HG03159 (cell line): Measurements from ENCODE around the gene RRAS2.
A peak's percentile ranks its signal among the peaks of the same experiment; 100 is the strongest.
"Not testable (repeated sequence)": the region's sequence is repeated elsewhere in the genome, so short reads cannot be mapped to it uniquely, and the experiment has no call there.

Source experiments
- ATAC-seq: cut with Tn5 transposase; IDR thresholded peaks from one replicate; pipeline ENCODE4 v1.9.1; 2021; ENCODE audit warnings: mild to moderate bottlenecking, moderate library complexity; ENCODE audit not compliant: unreplicated experiment

Gene RRAS2

DNA sequence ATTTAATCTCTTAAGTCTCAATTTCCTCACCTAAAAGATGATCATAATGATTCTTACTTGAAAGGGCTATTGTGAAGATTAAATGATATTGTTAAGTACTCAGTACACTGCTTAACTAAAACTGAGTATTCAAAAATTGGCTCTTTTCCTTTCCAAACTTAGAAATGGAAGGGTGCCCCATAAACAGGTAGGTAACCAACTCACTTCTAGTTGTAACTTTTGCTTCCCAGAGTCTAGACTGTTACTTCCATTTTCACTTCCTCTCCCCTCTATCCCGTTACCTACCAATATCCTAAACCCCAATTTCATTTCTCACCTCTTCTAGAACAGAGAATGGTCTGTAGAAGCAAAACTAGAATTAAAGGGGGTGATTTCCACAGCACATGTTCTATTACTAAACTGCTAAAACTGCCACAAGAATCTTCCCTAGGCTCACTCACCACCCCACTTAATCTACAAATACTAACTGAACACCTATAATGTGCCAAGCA lies 50.0 kb downstream of the RRAS2 start:
- ATAC-seq, result peak; percentile 41

DNA sequence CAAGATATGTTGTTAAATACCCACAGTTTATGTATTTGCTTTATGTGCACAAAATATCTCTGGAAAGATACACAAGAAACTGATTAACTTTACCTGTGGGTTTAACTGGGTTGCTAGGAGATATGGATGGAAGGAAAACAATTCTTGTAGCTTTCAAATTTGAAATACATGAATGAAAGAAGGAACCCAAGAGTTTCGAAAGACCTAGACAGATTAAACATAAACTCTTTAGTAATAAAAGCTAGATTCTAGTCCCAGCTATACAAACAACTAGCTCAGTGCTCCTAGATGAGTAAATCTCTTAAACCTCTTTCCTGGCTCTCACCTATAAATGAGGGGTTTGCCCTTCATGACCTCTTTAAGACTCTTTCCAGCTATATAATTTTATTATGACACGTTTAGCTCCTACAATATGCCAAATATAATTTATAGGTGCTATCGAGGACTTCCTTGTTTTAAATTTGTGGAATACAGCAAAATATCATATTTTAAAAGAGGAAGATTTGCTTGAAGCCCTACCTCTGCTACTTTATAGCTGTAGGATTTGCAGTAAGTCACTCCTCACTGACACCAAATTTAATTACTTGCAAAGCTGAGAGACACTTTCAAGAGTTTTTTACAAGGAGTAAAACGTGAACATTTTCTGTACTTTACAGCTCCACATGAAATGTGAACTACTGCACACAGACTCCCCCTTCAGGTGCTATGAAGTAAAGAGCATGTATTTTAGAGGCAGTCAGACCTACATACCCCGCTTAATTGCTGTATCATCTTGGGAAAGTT lies 50.7 kb downstream of the RRAS2 start:
- ATAC-seq, result peak; percentile 52

- ATAC-seq, result no peak
These were observed 52.5 kb downstream of the RRAS2 start for GRCh38 chr11:14306481-14306880.

- no peak for ATAC-seq
These were observed 53.3 kb downstream of the RRAS2 start for GRCh38 chr11:14305649-14306048.

- ATAC-seq, result no peak
These were observed 54.4 kb downstream of the RRAS2 start for GRCh38 chr11:14304601-14305000.

DNA sequence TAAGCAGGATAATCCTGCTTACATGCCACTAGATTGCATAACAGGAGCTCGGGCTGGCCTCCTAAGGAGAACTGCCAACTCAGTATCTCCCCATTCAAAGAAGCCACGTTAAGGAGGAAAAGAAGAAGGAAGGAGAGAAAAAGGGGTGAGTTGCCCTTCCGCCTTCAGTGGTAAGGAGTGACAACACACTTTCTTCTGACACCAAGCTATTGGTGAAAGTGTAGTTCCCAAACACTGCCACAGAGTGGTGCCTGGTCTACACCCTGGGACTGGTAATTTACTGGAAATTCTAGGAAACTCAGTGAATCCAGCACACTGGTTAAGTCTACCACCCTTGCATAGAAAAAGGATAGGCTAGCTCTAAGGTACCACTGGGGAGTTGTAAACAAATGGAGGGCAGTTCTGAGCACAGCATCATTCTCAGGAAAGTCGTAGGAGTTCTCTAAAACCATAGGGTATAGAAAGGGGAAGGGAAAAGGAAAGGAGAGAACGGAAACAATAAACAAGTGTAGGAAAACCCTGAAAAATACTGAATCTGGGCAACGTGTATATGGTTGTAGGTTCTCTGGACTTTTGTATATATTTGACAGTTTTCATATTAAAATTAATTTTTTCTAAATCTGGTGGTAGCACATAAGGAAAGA lies 58.2 kb downstream of the RRAS2 start:
- peak; percentile 76 for ATAC-seq

DNA sequence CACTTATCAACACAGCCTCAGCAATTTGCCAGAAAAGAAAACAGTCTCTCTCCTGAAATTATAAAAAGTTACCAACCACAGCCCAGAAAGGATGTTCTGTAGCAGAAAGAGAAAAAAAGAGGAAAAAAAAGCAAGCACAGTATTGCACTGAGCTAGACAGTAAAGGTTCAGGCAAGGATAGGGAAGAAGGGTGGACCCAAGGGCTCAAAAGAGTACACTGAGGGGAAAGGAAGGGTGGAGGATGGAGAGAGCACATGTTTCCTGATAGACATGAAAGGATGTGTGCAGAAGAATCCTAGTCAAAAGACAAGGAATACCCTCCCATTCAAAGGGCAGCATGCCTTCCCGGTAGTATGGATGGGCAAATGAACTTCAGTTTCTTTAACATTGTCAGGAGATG lies 59.1 kb downstream of the RRAS2 start:
- no peak for ATAC-seq

GRCh38 chr11:14290422-14290821 lies 68.6 kb downstream of the RRAS2 start:
- no peak for ATAC-seq

- ATAC-seq, result no peak
These were observed 70.6 kb downstream of the RRAS2 start for GRCh38 chr11:14288189-14288935.

- not testable (repeated sequence) for ATAC-seq
These were observed 80.1 kb downstream of the RRAS2 start for GRCh38 chr11:14278869-14279268.

GRCh38 chr11:14275076-14275475 lies 83.9 kb downstream of the RRAS2 start:
- no peak for ATAC-seq

GRCh38 chr11:14273895-14274294 lies 85.1 kb downstream of the RRAS2 start:
- no peak for ATAC-seq

GRCh38 chr11:14270690-14271542 lies 88.1 kb downstream of the RRAS2 start:
- peak; percentile 64 for ATAC-seq

- peak; percentile 49 for ATAC-seq
These were observed 89.0 kb downstream of the RRAS2 start for GRCh38 chr11:14269692-14270573.

GRCh38 chr11:14267861-14268635 lies 90.9 kb downstream of the RRAS2 start:
- ATAC-seq, result no peak

DNA sequence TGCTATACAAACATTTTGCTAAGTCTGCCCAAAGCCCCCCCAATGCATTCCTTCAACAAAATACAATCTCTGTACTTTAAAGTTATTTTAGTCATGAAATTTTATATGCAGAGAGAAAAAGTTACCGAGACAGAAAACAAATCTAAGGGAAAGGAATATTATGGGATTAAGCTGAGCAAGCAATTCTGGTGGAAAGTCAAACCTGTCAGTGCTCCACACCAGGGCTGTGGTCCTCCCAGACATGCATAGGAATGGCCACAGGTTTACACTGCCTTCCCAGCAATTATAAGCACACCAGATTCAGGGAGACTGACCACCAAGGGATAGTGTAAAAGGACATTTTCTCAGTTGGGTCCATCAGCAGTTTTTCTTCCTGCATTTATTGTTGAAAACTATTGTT lies 92.4 kb downstream of the RRAS2 start:
- ATAC-seq, result no peak

GRCh38 chr11:14264966-14265365 lies 94.0 kb downstream of the RRAS2 start:
- no peak for ATAC-seq

- no peak for ATAC-seq
These were observed 96.6 kb downstream of the RRAS2 start for GRCh38 chr11:14262271-14262846.

DNA sequence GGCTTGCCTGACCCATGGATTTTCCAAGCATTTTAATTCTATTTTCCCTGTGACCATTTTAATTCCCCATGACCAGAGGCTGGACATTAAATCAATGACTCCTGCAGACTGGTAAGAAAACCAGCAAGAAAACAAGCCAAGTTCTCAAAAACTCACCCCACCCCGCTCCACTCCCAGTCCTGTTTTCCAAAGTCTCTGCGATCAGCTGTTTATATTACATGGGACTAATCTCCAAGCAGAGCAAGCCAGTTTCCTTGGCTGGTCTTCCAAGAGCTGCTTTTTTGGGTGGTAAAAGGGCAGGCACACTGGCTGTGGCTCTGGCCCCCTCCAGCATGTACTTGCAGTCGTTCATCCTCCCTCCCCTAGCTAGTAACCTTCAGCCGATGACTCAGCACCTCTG lies 97.9 kb downstream of the RRAS2 start:
- no peak for ATAC-seq
